Frontal cortex (tissue), 4 donors: ENCODE data around the gene SPPL2C. TPM values are rescaled to one million over a fixed set of nuclear protein-coding genes. Genes with fewer than 3 reads are reported as not detected.
"Not testable (repeated sequence)": the region's sequence is repeated elsewhere in the genome, so short reads cannot be mapped to it uniquely, and the experiment has no call there.

Source experiments
- DNase-seq, 2 donors: peaks; one replicate each; pipeline ENCODE4 v3.0.0; 2012; ENCODE audit warnings: low spot score in 2 of 2
- FAIRE-seq: peaks from 2 replicates; lab custom pipeline; 2012; peaks lifted over from hg19 to GRCh38; lab: Jason Lieb, UNC
- total RNA-seq: library from RNA; depleted of rRNA; stranded (reverse); fragments of >200 nt; gene quantifications from one replicate; pipeline ENCODE4 v1.2.3, GENCODE V29; 2014
- donor health status: control.
- donor health status: control.
- donor health status: control.

The SPPL2C gene
- total RNA-seq, 1 donor from 2014 or later: not detected

DNA sequence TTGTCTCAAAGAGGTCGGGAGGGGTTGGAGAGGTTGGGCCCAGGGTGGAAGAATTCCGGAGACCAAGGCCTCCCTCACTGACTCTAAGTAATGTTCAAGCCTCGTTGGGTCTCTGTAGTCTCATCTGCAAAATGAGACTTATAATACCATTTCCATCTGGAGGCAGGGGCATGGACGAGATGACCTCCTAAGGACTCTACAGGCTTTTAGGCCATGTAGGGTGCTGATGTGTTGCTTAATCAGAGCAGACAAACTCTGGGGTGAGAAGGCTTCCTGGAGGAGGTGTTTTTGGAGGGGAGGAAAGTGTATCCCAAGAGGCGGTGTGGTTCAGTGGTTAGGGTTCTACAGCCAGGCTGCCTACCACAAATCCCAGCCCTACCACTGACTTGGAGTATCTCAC, 3.1 kb downstream of the SPPL2C start:
- FAIRE-seq (no peak), DNase-seq (peak in 1 of 2 donors; percentile 14)

DNA sequence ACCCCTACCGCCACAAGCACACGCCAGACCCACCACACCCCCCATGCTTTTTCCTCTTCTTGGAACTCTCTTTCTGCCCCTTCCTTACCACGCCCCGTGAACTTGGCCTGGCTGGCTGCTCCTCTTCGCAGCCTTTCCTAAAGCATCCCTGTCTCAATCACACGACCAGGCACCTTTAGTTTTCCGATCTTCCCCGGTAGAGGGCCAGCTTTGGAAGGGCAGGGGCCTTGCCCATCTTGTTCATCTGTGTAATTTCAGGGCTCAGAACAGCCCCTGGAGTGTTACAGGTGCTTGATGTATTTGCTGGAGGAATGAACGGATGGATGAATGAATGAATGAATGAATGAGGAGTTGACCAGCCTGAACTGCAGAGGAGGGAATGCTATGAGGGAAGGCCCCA, 3.7 kb downstream of the SPPL2C start:
- FAIRE-seq (no peak), DNase-seq (peak in 1 of 2 donors; percentile 31)

DNA sequence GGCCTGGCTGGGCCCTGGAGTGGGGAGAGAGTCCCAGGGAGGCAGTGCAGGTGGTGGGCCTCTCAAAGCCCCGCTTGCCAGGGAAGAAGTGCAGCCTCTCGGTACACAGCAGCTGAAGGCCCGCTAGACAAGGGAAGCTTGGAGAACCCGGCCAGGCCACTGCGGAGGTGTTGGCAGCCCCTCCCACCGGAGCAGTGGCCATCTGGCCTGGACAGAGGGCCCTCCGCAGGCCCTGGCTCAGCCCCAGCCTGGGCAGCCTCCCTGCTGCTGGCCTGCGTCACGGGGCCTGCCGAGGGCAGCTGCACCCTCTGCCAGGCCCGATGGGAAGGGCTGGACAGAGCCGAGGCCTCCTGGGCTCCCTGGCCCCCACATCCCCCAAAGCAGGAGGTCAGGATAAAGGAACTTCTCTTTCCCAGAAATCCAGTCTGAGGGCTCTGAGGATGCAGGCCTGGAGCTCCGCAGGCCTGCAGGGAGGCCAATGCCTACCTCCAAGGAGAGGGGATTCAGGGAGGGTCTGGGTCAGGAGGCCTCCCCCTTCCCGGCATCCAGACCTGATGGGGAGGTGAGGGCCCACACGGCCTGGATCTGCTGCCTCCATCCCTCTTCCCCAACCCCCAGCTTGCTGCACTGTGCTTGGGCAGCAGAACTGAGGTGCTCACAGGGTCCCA, 4.3 kb downstream of the SPPL2C start:
- no peak for FAIRE-seq
- DNase-seq: peak; percentile 77 to 78

DNA sequence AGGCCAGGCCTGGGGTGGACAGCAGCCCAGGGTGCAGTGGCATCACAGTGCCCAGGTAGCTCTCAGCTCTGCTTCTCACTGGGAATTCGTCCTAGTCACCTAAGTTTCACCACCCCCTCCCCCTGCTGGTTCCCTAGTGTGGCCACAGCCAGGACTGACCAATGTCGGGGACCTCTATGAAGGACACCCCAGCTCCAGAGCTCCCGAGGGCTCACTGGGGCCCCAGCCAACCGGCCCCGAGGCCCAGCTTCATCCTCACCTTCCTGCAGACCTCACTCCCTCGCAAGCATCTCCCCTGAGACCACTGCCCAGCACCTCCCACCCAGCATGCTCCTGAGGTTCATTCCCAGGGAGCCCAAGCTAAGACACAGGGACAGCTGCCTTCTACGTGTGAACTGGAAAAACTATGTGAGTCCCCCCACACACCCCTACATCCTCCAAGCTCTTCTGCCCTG, 4.9 kb downstream of the SPPL2C start:
- no peak for DNase-seq
- FAIRE-seq: no peak

DNA sequence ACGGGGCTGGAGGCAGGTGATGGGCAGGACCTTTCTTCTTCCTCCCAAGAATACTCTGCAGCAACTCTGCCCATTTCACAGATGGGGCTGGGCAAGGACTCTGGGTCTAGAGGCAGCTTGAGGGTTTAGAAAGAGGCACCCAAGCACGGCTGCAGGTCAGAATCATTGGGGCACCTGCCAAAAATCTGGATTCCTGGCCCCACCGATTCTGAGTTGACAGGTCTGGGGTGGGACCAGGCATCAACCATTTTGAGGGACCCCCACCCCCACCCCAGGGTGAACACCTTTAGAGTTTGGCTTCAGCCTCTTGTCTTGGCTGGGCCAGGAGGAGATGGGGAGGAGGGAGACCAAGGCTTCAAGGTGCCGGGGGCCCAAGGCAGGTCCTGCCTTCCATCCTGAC, 5.3 kb downstream of the SPPL2C start:
- FAIRE-seq (no peak), DNase-seq (no peak)

DNA sequence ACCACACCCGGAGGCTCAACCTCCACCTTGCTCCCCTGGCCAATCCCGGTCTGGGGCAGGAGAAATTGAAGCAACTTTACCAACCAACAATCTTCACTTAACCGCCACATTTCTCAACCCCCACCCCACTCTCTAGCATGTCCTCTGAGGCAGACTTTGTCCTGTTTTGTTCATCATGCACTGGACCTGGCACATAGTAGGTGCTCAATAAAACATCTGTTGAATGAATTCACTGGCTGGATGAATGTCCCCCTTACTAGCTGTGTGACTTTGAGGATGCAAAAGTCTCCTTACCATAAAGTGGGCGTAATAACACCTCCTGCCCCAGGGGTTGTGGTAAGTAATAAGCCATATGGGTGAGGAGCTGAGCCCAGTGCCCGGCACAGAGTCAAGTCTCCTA, 5.8 kb downstream of the SPPL2C start:
- no peak for DNase-seq
- FAIRE-seq: no peak

DNA sequence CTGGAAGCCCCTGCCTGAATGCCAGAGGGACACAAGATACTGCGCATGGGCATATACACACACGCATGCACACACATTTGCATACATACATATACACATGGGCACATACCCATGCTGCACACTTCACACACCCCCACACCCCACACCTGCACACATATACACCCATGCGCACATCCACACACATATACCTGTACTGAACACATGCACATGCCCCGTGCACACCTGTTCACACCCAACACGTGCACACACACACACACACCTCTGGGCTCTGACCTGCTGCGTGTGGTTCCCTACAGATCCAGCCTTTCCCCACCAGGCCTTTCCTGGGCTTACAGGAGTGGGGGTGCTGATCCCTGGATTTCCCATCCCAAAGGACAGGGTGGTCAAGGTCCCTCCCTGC, 6.3 kb downstream of the SPPL2C start:
- DNase-seq: no peak
- FAIRE-seq: no peak

DNA sequence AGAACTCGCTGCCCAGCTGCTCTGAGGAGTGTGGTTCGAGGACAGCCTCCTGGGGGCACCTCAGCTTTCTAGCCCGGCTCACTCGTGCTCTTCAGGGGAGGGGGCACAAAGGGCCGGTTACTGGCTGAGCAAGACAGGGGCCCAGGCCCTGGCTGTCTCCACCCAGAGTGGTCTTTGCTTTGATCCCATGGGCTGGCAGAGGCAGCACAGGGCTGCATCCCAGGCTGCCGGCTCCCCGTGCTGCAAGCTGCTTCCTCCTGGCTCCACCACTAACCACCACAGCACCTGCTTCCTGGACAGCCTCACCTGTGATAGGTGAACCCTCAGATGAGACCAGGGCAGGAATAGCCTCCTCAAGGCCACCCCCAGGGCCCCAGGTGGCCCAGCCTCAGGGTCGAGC, 6.8 kb downstream of the SPPL2C start:
- no peak for DNase-seq
- no peak for FAIRE-seq

DNA sequence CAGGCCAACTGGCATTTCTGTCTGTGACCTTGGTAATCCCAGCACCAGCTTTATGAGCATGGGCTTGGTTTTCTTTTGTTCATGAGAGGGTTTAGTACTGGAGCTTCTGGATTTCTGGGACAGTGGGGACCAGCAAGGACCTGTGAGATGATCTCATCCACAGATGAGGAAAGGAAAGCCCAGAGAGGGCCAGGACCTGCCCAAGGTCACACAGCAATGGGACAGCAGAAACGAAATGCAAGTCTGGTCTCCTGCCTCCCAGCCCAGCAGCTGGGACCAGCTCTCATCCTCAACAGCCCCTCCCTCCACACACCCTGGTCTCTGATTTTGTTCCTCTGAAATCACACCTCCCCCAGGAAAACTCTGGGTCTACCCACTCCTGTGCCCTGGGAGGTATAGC, 7.2 kb downstream of the SPPL2C start:
- FAIRE-seq (no peak), DNase-seq (no peak)

DNA sequence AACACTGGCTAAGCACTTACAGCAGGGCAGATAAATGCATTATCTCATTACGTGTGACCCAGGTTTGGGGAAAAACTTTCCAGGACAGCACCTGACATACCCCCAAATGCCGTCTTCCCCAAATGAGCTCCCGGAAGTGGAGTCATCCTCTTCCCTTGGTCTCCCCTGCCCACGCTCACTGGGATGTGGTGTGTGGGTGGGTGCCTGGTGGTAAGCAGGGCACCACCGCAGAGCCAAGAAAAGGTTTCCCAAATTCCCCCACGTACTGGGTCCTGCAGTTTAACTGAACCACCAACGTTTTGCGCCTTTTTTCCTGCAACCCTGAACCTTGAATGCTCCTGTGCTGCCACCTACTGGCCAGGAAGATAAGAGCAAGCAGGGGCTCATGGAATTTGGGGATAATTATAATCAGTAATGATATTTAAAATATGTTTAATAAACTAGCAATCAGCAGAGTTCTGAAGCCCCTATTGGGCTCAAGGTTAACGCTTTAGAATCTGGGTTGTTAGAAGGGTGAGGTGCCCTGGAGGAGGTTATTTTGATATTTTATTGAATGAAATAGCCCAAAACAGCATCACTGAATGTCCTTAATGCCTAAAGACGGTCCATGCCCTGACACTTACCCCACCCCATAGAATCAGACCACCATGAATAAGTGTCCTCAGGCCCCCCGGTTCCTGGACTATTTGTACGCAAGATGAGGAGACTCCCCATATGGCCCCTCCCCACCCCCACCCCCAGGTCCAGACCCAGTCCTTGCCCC, 8.0 kb downstream of the SPPL2C start:
- DNase-seq (peak; percentile 49 to 58), FAIRE-seq (peak; percentile 71)

DNA sequence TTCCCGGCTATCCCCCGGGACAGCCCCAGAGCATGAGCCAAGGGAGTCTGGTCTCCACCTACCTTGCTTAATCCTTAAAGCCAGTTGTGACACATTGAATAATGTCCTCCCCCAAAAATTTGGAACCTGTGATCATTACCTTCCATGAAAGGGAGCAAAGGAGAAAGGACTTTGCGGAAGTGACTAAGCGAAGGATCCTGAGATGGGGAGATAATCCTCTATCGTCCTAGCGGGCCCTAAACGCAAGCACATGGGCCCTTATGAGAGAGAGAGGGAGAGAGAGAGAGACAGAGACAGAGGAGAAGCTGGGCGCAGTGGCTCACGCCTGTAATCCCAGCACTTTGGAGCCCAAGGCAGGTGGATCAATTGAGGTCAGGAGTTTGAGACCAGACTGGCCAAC, 9.5 kb downstream of the SPPL2C start:
- FAIRE-seq (no peak), DNase-seq (no peak)

DNA sequence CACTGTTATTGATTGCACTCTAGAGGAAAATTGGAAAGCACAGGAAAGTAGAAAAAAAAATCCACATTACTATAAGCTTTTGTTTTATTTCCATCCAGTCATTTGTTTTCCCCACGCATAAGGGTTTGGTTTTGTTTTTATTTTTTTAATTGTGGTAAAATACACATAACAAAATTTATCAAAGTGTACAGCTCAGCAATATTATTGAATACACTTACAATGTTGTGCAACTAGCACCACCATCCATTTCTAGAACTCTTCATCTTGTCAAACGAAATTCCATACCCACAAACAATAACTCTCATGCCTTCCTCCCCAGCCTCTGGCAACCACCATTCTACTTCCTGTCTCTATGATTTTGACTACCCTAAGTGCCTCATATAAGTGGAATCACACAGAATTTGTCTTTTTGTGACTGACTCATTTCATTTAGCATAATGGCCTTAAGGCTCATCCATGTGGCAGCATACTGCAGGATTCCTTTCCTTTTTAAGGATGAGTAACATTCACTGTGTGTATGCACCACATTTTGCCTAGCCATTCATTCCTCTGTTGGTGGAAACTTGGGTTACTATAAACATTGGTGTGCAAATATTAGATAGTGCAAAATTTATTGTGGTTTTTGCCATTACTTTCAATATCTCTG, 11.1 kb downstream of the SPPL2C start:
- FAIRE-seq: no peak

DNA sequence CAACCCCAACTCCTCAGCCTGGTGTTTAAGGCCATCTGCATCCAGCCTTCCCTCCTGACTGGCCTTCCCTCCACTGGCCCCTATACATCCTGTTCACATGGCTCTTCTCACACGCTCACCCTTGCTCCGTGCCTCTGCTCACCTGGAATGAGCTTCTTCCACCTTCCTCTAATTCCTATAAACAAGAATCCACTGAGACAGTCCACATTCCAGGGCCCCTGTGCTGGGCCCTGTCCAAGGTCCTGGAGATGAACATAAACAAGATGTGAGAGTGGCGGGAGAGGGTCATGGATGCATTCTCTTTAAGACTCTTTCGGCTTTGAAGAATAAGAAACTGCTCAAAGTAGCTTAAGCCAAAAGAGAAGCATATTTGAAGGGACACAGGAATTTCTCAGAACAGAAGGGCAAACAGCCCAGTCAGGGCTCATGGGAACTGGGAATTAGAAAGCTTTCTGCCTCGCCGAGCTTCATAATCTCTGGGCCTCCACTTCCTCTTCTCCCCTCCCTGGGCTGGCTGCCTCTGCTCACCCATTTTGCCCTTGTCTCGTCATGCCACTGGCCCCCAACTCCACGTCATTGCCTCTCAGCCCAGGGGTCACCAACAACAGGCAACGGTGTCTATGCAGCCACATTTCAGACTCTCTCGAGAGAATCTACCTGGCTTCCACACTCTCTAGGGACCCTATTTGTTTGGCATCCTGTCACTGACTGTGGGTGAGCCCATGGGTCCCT, 13.5 kb downstream of the SPPL2C start:
- FAIRE-seq: no peak
- no peak for DNase-seq

More for the DNA sequence above, 11.1 kb downstream of the SPPL2C start:
- no peak for DNase-seq

DNA sequence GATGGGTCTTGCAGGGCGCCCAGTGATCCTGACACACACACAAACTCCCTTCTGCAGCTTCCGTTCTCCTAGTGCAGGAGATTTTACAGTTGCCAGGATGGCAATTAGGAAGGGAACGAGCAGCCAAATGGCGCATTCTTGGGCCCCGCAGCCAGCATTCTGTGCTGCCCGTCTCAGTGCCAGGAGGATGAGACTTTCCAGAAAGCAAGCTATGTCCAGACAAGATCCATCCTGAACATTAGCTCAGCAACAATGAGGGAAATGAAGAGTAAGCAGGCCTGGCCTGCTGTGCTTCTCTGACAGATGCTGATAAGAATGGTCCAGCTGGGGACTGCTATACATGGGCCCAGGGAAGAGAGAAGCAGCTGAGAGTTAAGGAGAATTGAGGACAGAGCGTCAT, 16.5 kb downstream of the SPPL2C start:
- FAIRE-seq: no peak

DNA sequence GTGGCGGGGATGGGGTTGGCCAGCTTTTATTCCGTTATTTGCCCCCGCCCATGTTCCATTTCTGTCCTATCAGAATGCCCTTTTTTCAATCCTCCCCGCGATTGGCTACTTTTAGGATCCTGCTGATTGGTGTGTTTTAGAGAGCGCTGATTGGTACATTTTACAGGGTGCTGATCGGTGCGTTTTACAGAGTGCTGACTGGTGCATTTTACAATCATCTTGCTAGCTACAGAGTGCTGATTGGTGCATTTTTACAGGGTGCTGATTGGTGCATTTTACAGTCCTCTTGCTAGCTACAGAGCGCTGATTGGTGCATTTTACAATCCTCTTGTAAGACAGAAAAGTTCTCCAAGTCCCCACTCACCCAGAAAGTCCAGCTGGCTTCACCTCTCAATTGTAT, 17.4 kb downstream of the SPPL2C start:
- FAIRE-seq, DNase-seq: not testable (repeated sequence)

More for the DNA sequence above, 16.5 kb downstream of the SPPL2C start:
- no peak for DNase-seq

DNA sequence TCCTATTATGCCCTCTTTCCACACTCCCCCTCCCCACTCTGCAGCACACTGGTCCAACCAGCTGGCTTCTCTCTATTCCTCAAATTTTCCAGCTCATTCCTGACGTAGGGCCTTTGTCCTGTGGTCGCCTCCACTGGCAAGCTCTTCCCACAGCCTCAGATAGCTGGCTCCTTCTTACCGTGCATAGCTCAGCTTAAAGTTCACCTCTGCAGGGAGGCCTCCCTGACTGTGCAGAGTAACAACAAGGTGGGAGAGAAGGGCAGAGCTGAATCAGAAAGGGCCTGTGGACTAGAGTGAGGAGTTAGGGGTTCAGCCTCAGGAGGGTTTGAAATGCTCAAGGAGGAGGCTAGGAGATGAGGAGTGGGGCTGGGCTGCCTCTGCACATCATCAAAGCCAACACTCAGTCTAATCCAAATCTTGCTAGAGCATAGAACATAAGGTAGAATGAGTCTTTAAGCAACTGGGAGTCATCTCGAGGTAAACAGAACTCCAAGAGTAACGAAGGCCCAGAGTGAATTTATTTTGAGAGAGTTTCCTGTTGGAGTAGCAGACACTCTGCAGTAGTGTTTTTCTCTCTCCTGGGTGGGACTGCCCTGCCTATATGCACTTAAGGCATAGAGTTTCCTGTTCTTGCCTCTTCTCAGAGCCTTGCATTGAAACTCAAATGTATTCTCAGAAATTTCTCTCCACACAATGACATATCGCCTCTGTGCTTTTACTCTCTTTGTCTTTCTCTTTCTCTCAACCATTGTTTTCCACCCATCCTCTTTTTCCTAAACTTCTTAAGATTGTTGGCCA, 19.4 kb downstream of the SPPL2C start:
- DNase-seq: no peak
- no peak for FAIRE-seq

DNA sequence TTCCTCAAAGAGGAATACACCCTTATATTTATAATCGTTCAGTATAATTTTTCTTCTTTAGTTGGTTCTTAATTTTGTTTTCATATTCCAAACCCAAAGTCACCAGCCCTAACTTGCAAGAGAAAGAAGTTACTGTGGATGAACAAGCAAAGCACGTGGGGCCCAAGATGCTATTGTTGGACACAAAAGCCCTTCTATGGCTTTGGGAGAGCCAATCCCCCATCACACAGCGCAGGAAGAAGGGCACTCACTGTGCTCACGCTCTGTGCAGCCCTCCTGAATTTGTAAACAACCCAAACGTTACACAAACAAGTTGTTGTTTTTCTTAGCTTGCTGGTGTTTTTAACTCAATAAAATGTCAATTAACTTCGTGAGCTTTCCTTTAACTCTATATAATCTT, 22.5 kb downstream of the SPPL2C start:
- FAIRE-seq (peak; percentile 79), DNase-seq (peak in 1 of 2 donors; percentile 29)

DNA sequence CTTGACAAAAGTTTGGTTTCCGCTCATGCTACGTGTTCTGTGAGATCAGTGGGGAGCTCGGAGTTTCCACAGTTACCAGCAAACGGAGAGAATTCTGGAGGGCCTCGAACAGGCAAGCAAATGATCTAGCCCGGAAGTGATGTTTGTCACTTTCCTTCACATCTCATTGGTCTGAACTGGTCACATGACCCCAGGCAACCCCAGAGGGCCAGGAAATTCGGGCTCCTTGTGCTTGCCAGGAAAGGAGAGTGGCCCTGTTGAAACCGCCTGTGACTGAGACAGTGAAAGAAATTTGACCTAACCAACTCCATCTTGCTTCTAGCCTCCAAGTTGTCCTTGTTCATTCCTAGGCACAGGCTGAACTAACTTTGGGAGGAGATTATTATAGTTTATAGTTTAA, 23.0 kb downstream of the SPPL2C start:
- no peak for DNase-seq

DNA sequence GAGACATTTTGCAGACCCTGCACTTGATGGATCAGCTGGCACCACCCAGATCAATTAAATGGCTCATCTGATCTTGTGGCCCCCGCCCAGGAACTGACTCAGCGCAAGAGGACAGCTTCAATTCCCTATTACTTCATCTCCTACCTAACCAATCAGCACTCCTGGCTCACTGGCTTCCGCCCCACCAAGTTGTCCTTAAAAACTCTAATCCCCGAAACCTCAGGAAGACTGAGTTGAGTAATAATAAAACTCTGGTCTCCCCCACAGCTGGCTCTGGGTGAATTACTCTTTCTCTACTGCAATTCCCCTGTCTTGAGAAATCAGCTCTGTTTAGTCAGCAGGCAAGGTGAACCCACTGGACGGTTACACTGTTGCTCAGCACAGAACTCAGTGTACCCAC, 23.6 kb downstream of the SPPL2C start:
- FAIRE-seq (no peak), DNase-seq (no peak)

More for the DNA sequence above, 23.0 kb downstream of the SPPL2C start:
- no peak for FAIRE-seq
